Myocyte (in vitro differentiated cells): Measurements from ENCODE around the gene VPS25. TPM values are rescaled to one million over a fixed set of nuclear protein-coding genes. Genes with fewer than 3 reads are reported as not detected.
A peak's percentile ranks its signal among the peaks of the same experiment; 100 is the strongest.
"Not testable (repeated sequence)": the region's sequence is repeated elsewhere in the genome, so short reads cannot be mapped to it uniquely, and the experiment has no call there.

Experiments
- DNase-seq: peaks from one replicate; pipeline ENCODE4 v3.0.0-alpha.2; 2012; ENCODE audit warnings: low read depth
- total RNA-seq: library from RNA; depleted of rRNA; stranded (reverse); fragments of >200 nt; gene quantifications from 2 replicates; pipeline ENCODE4 v1.2.3, GENCODE V29; 2014

The VPS25 gene
- total RNA-seq, 1 donor from 2014 or later, result 60.8 TPM

DNA sequence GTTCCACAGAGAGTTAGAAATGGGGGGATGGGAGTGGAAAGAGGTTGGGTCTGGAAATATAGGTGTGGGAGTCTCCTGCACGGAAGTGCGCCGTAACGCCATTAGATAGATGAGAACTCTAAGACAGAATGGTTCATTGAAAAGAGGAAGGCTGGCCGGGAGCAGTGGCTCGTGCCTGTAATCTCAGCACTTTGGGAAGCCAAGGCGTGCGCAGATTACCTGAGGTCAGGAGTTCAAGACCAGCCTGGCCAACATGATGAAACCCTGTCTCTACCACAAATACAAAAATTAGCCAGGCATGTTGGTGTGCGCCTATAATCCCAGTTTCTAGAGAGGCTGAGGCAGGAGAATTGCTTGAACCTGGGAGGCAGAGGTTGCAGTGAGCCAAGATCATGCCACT lies 5.2 kb upstream of the VPS25 start:
- DNase-seq, result not testable (repeated sequence)

DNA sequence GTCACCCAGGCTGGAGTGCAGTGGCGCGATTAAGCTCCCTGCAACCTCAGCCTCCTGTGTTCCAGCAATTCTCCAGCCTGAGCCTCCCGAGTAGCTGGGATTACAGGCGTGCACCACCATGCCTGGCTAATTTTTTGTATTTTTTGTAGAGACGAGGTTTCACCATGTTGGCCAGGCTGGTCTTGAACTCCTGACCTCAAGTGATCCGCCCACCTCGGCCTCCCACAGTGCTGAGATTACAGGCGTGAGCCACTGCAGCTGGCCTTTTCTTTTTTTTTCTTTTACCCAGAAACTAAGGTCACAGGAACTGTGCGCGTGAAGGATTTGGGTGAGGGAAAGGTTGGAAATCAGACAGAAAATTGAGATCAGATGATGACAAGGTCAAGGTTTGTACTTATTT lies 3.3 kb upstream of the VPS25 start:
- not testable (repeated sequence) for DNase-seq

GRCh38 chr17:42772945-42773289 lies 332 bp upstream of the VPS25 start:
- no peak for DNase-seq

- DNase-seq, result no peak
Observed at GRCh38 chr17:42774066-42774745, 957 bp downstream of the VPS25 start.

- peak; percentile 77 for DNase-seq
Observed at GRCh38 chr17:42775534-42776098, 2.4 kb downstream of the VPS25 start.

DNA sequence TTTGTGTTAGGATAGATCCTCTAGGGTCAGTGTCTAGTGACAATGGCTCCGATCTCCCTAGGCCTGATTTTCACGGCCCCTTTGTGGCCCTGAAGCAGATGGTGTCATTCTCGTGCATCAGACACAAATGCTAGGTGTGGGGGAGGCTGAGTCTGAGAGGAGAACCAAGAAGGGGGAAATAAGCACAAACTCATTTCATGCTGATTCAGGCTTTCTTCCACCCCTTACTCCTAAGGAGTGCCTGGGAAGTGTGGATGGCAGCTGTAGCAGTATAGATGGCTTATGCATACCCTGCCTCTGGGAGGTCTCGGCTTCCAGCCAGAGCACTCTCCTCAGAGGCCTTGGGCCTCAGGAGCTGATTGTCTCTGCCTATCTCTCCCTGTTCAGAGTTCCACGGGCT lies 5.3 kb downstream of the VPS25 start:
- no peak for DNase-seq

DNA sequence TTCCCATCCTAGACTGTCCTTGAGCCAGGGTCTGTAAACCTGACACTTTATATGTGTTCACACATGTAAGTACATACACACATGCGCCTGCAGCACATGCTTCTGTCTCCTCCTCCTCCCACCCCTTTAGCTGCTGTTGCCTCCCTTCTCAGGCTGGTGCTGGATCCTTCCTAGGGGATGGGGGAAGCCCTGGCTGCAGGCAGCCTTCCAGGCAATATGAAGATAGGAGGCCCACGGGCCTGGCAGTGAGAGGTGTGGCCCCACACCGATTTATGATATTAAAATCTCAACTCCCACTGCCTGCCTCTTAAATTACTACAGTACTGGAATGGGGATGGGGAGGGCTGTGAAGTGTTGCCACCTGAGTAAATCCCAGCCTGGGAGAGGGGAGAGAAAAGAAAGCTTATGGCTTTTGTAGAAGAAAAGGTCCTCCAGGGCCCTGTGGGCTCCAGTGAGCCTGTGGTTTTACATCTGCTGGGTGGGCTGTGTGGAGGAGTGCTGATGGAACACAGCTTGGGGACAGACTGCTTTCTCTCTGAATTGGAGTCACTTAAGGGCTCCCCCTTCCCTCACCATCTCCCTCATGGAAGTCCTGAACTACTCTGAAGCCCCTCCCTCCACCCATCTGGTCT lies 6.2 kb downstream of the VPS25 start:
- no peak for DNase-seq

GRCh38 chr17:42779936-42780850 lies 6.9 kb downstream of the VPS25 start, which contains the start of gene WNK4:
Gene WNK4 (plus strand): TSS chr17:42780610. CDS start chr17:42780699, 89 bp downstream.
- no peak for DNase-seq

GRCh38 chr17:42780851-42781638 lies 7.8 kb downstream of the VPS25 start:
- DNase-seq, result no peak

DNA sequence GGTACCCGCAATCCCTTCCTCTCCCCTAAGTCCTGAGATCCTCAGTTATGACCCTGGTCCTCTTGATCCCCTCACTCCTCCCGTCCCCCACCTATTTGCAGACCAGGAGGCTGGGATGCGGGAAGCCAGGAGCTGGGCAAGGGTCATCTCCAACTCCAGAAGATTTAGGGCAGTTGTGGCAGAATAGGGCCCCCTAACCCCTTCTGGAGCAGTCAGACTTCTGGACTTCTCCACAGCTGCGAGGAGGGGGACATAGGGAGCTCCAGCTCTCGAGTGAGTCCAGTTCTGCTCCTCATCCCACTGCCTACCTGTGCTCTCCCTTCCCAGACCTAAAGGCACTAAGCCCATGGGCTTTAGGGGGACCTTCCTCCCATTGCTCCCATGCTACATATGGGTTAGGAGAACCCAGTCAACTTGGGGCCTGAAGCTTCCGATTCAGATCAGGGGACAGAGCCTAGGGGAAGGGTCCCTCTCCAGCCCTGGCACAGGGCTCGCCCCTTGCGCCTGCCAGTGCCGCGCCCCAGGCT lies 8.5 kb downstream of the VPS25 start:
- DNase-seq, result no peak

- no peak for DNase-seq
Observed at GRCh38 chr17:42782166-42783061, 9.2 kb downstream of the VPS25 start.

GRCh38 chr17:42783062-42783790 lies 10.0 kb downstream of the VPS25 start:
- DNase-seq, result no peak

GRCh38 chr17:42783791-42784138 lies 10.5 kb downstream of the VPS25 start:
- no peak for DNase-seq

DNA sequence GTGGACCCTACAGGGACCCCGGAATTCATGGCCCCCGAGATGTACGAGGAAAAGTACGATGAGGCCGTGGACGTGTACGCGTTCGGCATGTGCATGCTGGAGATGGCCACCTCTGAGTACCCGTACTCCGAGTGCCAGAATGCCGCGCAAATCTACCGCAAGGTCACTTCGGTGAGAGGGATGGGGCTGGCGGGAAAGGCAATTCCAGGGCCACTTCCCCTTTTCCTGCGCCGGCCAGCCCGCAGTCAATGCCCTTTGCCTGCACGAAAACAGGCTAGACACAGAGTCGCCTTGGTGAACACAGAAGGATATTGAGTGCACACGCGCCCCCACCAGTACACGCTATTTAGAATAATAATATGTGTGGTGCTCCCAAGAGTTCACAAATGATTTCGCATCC lies 11.2 kb downstream of the VPS25 start:
- DNase-seq, result no peak

DNA sequence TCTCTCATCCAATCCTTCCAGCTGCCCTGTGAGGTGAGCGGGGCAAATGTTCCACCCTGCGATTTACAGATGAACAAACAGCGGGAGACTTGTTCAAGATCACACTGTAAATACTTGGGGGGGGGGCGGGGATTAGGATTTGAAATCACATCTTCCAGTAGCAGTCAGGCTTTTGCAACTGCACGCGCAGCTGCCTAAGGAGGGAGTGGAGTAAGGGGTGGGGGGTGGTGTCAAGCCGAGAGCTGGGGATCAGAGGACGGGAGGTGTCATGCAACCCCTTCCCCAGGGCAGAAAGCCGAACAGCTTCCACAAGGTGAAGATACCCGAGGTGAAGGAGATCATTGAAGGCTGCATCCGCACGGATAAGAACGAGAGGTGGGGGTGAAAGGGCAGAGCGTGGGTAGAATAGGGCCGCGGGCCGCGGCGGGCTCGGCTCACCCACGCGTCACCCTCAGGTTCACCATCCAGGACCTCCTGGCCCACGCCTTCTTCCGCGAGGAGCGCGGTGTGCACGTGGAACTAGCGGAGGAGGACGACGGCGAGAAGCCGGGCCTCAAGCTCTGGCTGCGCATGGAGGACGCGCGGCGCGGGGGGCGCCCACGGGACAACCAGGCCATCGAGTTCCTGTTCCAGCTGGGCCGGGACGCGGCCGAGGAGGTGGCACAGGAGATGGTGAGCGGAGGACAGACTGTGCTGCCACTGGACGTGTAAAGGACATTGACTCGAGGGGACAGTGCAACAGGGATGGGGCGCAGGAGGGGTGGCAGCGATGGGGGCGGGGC lies 11.8 kb downstream of the VPS25 start:
- DNase-seq, result no peak

DNA sequence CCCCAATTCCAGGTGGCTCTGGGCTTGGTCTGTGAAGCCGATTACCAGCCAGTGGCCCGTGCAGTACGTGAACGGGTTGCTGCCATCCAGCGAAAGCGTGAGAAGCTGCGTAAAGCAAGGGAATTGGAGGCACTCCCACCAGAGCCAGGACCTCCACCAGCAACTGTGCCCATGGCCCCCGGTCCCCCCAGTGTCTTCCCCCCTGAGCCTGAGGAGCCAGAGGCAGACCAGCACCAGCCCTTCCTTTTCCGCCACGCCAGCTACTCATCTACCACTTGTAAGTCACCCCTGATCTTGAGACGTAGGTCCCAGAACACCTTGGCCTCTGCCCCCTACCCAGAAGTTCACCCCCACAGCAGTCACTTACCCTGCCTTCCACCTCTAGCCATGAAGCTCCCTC lies 14.0 kb downstream of the VPS25 start:
- DNase-seq, result no peak

GRCh38 chr17:42791948-42792347 lies 18.7 kb downstream of the VPS25 start:
- DNase-seq, result no peak

DNA sequence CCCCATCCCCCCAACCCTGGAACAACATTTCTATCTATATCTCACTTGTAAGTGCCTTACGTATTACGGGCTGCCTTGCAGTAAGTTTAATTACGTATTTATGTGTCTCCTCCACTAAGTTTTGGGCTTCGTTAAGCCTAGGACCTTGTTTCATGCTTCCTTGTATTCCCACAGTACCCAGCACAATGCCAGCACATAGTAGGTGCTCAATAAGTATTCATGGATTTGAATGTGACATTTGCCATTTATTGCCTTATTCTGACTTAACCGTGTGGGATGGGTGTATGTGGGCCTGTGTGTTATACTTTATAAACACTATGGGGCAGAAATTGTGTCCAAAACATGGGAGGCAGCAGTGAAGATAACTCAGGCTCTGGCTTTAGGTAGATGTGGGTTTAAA lies 19.3 kb downstream of the VPS25 start:
- no peak for DNase-seq
